ENCODE data around the gene SLC5A10. TPM values are rescaled to one million over a fixed set of nuclear protein-coding genes. Genes with fewer than 3 reads are reported as not detected.

SLC5A10 gene
- total RNA-seq, 1 donor from 2014 or later = not detected

GRCh38 chr17:18981642-18982424, 29.9 kb downstream of the SLC5A10 start:
- peak; percentile 58 for DNase-seq (ENCODE audit: low read depth)

GRCh38 chr17:18984273-18985114, 32.5 kb downstream of the SLC5A10 start:
- no peak for DNase-seq (ENCODE audit: low read depth)

DNA sequence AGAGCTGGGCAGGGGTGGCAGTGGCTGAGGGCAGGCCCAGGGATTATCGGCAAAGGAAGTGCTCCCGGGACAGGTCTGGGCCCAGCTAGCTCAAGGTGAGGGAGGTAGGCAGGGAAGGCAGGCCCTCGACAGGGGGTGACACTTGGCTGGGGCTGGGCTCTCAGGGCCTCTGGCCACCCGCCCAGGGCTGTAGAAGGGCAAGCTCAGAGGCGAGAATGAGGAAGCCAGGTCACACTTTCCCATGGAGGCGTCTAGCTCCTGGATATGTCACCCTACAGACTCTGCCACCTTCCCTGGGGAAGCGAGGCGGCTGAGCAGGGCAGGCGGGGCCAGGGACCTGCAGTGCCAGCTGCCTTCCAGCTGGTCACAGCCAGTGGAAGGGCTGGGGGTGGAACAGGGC, 33.5 kb downstream of the SLC5A10 start:
- no peak for DNase-seq (ENCODE audit: low read depth)

- no peak for DNase-seq (ENCODE audit: low read depth)
Observed at GRCh38 chr17:18986541-18987229, 34.7 kb downstream of the SLC5A10 start.

DNA sequence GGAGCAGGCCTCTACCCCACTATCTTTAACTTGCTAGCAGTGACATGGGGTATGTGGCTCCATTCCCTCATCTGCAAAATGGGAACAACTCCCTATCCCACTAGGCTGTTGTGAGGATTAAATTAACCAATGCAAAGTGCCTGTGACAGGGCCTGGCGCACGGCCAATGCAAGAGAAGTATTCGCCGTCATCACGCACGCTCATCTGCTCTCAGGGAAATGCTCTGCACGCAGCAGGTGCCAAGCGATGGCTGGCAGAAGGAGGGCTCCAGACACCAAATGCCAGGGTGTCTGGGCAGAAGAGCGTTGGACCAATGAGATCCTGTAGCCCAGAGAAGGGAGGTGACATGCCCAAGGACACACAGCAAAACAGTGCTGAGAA, 35.3 kb downstream of the SLC5A10 start:
- DNase-seq (ENCODE audit: low read depth) = no peak

GRCh38 chr17:18987862-18988545, 36.0 kb downstream of the SLC5A10 start:
- DNase-seq (ENCODE audit: low read depth) = no peak

DNA sequence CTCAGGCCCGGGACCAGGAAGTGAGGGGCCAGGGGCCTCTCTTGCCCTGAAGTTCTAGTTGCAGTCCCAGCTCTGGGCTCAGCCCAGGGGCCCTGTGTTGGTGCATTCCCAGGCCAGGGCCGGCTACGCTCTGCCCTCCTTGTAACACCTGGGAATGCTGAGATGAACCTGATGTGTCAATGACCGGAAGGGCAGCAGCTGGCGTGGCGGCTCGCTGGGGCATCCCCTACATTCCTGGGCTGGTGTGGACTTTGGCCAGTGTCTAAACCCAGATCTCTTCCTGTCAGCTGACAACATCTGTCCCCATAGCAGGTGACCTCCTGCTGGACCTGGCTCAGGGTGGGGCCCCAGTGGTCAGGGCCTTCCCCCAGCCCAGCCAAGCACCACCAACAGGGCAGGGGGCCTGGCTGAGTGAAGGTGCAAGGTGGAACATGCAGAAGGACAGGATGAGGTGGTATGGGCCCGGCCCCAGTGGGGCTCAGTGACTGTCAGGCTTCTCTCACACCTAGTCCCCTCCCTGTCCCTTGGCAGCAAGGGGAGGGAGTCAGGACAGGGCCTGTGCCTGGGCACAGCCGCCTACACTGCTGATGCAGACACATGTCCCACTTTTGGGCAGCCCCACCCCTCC, 36.7 kb downstream of the SLC5A10 start:
- DNase-seq (ENCODE audit: low read depth) = no peak

DNA sequence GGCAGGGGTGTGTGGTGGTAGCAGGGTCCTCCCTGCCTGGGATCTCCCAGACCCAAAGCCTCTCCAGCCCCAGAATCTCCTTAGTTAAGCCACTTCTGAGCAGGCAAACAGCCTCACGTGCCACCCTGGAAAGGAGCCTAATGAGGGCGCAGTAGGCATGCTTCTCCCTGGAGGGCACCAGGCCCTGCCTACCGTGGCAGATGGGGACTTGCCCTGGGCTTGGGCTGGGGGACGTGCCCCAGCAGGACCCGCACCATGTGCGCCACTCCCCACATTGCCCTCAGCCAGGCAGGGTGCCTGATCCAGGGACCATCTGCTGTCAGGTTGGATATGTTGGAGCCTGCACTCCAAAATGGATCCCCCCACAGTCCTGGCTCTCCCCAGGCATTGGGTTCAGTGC, 38.4 kb downstream of the SLC5A10 start:
- DNase-seq (ENCODE audit: low read depth) = no peak

DNA sequence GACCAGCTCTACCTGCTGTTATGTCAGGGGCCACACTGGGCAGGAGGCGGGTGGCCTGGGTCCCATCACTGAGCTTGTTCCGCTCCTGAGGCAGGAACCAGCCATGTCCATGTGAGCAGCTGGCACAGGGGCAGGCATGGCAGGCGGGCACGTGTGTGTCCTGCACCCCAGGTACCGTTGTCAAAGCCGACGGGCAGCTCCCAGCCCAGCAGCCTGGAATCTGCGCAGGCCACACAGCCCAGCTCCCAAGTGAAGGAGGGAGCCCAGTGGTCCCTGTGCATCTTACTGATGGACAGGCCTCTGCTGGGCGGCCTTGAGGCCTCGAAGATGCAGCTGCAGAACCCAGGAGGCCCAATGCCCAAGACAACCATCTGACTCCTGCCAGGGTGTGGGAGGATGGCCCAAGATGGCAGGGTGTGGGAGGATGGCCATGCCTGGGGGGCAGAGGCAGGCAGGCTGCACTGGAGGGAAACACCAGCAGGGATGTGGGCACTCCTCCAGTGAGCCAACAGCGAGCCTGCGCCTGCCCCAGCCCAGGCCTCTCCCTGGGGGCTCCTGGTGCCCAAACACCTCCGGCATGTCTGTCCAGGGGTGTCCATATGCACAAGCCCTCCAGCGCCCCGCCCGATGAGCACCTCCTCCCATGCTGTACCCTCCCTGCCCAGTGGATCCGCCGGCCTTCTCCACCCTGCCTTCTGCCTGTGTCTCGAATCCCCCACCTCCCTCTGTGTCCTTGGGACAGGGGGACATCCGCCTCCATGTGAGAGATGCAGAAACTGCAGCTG, 39.8 kb downstream of the SLC5A10 start:
- DNase-seq (ENCODE audit: low read depth) = no peak

- DNase-seq (ENCODE audit: low read depth) = no peak
Observed at GRCh38 chr17:18992454-18993130, 40.6 kb downstream of the SLC5A10 start.

GRCh38 chr17:18993905-18994526, 42.1 kb downstream of the SLC5A10 start:
- DNase-seq (ENCODE audit: low read depth) = no peak

- DNase-seq (ENCODE audit: low read depth) = no peak
Observed at GRCh38 chr17:18994631-18995030, 42.7 kb downstream of the SLC5A10 start.

DNA sequence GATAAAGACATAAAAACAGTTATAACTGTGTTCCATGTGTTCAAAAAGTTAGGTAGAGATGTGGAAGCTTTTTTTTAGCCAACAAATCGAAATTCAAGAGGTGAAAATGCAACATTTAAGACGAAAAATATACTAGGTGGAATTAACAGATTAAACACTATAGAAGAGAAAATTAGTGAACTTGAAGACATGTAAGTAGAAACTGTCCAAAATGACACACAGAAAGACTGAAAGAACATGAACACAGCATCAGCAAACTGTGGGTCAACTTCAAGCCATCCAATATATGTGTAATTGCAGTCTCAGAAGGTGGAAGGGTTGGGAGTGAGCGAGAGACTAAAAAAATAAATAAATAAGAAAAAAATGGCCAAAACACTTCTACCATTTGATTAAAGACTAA, 43.3 kb downstream of the SLC5A10 start:
- no peak for DNase-seq (ENCODE audit: low read depth)

DNA sequence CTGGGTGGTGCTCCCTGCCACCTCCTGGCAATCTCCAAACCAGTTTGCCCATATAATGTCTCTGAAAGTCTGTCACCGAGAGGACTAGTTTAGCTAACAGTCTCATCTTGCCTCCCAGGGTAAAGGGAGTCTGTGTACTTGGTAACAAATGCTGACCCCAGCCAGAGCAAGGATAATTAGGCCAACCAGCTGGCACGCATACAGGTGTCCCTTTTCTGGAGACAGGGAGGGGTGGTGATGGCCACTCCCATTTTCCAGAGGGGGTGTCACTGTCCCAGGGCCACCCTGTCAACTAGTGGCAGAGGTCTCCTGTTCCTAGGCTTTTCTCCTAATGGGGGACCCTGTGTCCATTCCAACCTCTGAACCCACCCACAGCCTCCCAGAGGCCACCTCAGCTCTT, 44.5 kb downstream of the SLC5A10 start:
- no peak for DNase-seq (ENCODE audit: low read depth)

- DNase-seq (ENCODE audit: low read depth) = no peak
Observed at GRCh38 chr17:18997650-18998196, 45.8 kb downstream of the SLC5A10 start.

DNA sequence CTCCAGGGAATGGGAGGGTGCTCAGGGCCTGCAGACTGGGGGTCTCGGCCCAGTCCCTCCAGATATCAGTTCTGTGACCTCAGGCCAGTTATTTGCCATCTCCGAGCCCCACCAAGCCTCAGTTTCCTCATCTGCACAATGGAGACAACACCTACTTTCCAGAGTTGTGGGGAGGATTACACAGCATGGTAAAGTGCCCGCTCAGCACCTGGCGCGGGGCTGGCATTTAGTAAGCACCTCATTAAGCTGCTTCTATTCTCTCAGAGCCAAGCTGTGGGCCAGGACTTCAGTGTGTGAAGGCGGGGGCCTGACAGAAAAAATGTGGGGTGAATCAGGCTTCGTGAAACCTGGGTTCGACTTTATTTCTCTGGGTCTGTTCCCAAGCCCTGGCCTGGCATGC, 47.4 kb downstream of the SLC5A10 start:
- DNase-seq (ENCODE audit: low read depth) = no peak

- no peak for DNase-seq (ENCODE audit: low read depth)
Observed at GRCh38 chr17:18999911-19000310, 47.9 kb downstream of the SLC5A10 start.

DNA sequence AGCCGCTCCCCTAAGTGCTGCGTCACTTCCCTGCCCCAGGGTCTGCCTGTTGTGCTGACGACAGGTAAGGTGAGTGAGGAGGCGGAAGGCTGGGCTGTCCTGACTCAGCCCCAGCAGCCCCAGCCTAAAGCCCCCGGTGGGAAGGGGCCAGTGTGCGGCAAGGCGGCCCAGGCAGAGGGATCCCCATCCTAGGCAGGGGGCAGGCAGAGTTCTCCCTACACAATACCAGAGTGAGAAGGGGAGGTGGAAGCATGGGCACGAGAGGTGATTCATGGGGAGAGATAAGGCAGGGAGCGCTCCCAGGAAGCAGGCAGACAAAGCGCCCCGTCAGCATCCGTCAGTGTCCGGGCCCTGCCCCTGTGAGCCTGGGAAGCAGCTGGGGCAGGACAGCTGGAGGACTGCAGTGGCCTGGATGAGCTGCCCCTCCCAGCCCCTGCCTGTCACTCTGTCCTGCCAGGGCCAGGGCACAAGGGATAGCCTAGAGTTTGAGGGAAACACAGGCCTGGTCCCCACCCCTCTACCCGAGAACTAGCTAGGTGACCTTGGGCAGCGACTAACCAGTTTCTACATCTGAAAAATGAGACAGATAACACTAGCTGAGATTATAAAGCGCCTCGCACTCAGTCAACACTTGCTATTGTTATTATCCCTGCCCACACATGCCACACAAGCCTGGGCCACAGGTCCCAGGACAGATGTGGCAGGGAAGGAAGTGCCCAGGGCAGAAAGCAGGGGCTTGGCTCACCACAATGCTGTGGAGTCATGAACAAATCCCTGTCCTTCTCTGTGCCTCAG, 48.8 kb downstream of the SLC5A10 start:
- peak; percentile 90 for DNase-seq (ENCODE audit: low read depth)

Measured in myocyte (in vitro differentiated cells).